HepG2 (cell line): ENCODE results near the gene TTLL1.

Experiments used
- ATM ChIP-seq: fragments of 450-650 bp; IDR thresholded peaks from 2 replicates; pipeline ENCODE4 v1.7.1; 2017; ENCODE audit warnings: mild to moderate bottlenecking, borderline replicate concordance
- MBNL3 ChIP-seq: fragments of 250-450 bp; sonication (Bioruptor Pico); conservative IDR thresholded peaks from 2 replicates; pipeline ENCODE4 v1.8.0; 2022; ENCODE audit warnings: mild to moderate bottlenecking, inconsistent platforms
- NFIC ChIP-seq: IDR thresholded peaks from 2 replicates; pipeline ENCODE4 v1.6.1; 2012; ENCODE audit warnings: mild to moderate bottlenecking, low read length, inconsistent platforms
- POLR2A ChIP-seq, 2 experiments: IDR thresholded peaks; 2 replicates each; pipeline ENCODE4 v1.6.1; 2011; ENCODE audit warnings: low read depth in 2 of 2, low read length in 2 of 2, mild to moderate bottlenecking in 1 of 2, moderate library complexity in 1 of 2; ENCODE audit not compliant: insufficient read depth in 1 of 2
- TF ChIP-seq, protein P1 (sequence below): sonication (generic); formaldehyde crosslinking; IDR thresholded peaks from 2 replicates; pipeline ENCODE4 v1.4.0; 2020; ENCODE audit warnings: mild to moderate bottlenecking, missing genetic modification reagents
- TF ChIP-seq, protein P2 (sequence below): sonication (generic); formaldehyde crosslinking; IDR thresholded peaks from 2 replicates; pipeline ENCODE4 v1.8.1; 2023; ENCODE audit warnings: missing genetic modification reagents, inconsistent platforms, borderline replicate concordance

DNA sequence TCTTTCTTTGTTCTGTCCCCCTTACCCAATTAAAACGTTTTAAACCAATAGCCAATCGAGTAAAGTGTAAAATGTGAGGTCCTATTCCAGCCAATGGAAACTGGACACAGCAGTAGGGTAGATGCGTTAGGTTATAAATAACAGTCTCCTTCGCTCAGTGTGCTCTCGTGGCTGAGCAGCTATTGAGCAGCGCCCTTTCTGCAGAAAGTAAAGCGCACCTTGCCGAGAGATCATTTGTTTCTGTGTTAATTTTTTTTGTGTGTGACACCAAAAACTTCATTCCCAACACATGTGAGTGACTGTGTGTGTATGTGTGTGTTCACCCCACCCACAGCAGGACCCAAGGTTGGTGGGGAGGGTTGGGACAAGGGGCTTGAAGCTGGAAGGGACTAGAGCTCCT lies 7.2 kb upstream of the TTLL1 start:
- TF ChIP-seq, protein P1, sequence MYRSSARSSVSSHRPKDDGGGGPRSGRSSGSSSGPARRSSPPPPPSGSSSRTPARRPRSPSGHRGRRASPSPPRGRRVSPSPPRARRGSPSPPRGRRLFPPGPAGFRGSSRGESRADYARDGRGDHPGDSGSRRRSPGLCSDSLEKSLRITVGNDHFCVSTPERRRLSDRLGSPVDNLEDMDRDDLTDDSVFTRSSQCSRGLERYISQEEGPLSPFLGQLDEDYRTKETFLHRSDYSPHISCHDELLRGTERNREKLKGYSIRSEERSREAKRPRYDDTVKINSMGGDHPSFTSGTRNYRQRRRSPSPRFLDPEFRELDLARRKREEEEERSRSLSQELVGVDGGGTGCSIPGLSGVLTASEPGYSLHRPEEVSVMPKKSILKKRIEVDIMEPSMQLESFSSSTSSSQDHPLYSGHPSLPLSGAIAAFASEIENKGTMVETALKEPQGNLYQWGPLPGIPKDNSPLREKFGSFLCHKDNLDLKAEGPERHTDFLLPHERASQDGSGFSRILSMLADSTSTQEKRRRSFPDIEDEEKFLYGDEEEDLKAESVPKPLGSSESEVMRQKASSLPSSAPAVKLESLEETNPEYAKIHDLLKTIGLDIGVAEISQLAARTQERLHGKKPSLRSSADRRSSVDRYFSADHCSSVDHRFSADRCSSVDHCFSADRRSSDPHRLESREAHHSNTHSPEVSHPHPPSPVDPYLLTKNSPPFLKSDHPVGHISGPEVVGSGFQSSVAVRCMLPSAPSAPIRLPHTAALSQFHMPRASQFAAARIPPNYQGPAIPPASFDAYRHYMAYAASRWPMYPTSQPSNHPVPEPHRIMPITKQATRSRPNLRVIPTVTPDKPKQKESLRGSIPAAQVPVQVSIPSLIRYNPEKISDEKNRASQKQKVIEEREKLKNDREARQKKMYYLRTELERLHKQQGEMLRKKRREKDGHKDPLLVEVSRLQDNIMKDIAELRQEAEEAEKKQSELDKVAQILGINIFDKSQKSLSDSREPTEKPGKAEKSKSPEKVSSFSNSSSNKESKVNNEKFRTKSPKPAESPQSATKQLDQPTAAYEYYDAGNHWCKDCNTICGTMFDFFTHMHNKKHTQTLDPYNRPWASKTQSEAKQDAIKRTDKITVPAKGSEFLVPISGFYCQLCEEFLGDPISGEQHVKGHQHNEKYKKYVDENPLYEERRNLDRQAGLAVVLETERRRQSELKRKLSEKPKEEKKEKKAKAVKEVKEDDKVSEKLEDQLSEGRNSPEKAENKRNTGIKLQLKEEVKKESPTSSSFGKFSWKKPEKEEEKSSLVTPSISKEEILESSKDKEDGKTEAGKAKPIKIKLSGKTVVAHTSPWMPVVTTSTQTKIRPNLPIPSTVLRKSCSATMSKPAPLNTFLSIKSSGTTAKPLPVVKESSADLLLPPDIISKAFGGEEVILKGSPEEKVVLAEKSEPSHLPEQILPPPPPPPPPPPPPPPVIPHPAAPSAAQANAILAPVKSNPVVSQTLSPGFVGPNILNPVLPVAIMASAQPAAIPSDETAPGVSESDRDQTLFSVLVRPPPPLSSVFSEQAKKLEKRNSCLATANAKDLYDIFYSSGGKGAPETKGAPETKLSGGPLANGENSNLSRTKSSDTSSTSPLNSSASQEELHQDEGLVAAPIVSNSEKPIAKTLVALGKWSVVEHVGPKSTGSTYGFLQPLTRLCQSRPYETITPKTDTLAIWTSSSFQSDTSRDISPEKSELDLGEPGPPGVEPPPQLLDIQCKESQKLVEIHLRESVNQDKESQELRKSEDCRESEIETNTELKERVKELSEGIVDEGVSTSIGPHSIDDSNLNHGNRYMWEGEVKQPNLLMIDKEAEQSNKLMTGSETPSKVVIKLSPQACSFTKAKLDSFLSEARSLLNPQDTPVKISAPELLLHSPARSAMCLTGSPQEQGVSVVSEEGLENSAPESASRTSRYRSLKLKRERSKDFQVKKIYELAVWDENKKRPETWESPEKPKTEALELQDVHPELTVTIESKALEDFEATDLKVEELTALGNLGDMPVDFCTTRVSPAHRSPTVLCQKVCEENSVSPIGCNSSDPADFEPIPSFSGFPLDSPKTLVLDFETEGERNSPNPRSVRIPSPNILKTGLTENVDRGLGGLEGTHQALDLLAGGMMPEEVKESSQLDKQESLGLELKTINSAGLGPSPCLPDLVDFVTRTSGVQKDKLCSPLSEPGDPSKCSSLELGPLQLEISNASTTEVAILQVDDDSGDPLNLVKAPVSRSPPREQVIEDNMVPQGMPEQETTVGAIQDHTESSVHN (CRISPR knock-in tag), result no peak
- TF ChIP-seq MBNL3 (CRISPR knock-in tag) (no peak), ATM (no peak), NFIC (no peak), POLR2A (IDR thresholded peaks at IDR 0.05; ENCODE audit: insufficient read depth in 1 of 2, low read depth in 2 of 2, low read length in 2 of 2) (no peak)
- TF ChIP-seq, protein P2, sequence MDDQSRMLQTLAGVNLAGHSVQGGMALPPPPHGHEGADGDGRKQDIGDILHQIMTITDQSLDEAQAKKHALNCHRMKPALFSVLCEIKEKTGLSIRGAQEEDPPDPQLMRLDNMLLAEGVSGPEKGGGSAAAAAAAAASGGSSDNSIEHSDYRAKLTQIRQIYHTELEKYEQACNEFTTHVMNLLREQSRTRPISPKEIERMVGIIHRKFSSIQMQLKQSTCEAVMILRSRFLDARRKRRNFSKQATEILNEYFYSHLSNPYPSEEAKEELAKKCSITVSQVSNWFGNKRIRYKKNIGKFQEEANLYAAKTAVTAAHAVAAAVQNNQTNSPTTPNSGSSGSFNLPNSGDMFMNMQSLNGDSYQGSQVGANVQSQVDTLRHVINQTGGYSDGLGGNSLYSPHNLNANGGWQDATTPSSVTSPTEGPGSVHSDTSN (CRISPR knock-in tag), result no peak
